Measurements from ENCODE around the gene TMEM219. TPM values are rescaled to one million over a fixed set of nuclear protein-coding genes. Genes with fewer than 3 reads are reported as not detected.

The TMEM219 gene
- total RNA-seq, 1 donor from 2014 or later = 85.9 TPM

GRCh38 chr16:29990034-29990433, 28.2 kb downstream of the TMEM219 start:
- Mint-ChIP-seq H3K9me3 (no peaks in the 10 kb centered on the region), H3K36me3 (peaks cover 24% of the 10 kb centered on the region), H3K4me3 (no peak overlapping the region), H3K27me3 (ENCODE audit: low read depth) (no peaks in the 10 kb centered on the region), H3K27ac (no peak overlapping the region), H3K4me1 (peaks cover 9% of the 10 kb centered on the region)
- no peak for TF ChIP-seq CTCF (IDR thresholded peaks at IDR 0.05; ENCODE audit: unreplicated experiment)
- DNase-seq (ENCODE audit: low spot score in 2 of 2, unreplicated experiment in 2 of 2) = no peak

GRCh38 chr16:29990883-29991570, 29.1 kb downstream of the TMEM219 start:
- Mint-ChIP-seq H3K27me3 (ENCODE audit: low read depth) (no peaks in the 10 kb centered on the region), H3K36me3 (peaks cover 18% of the 10 kb centered on the region), H3K27ac (no peak overlapping the region), H3K9me3 (no peaks in the 10 kb centered on the region), H3K4me3 (no peak overlapping the region), H3K4me1 (peaks cover 11% of the 10 kb centered on the region)
- DNase-seq (ENCODE audit: low spot score in 2 of 2, unreplicated experiment in 2 of 2) = no peak
- no peak for TF ChIP-seq CTCF (IDR thresholded peaks at IDR 0.05; ENCODE audit: unreplicated experiment)

GRCh38 chr16:29991571-29991904, 29.7 kb downstream of the TMEM219 start:
- no peaks in the 10 kb centered on the region for H3K9me3 Mint-ChIP-seq
- no peak overlapping the region for H3K27ac Mint-ChIP-seq
- no peak for DNase-seq (ENCODE audit: low spot score in 2 of 2, unreplicated experiment in 2 of 2)
- H3K36me3 Mint-ChIP-seq = peaks cover 16% of the 10 kb centered on the region
- H3K4me3 Mint-ChIP-seq = no peak overlapping the region
- H3K4me1 Mint-ChIP-seq = peaks cover 15% of the 10 kb centered on the region
- H3K27me3 Mint-ChIP-seq (ENCODE audit: low read depth) = no peaks in the 10 kb centered on the region
- TF ChIP-seq CTCF (IDR thresholded peaks at IDR 0.05; ENCODE audit: unreplicated experiment) = no peak

- H3K9me3 Mint-ChIP-seq = no peaks in the 10 kb centered on the region
- H3K27me3 Mint-ChIP-seq (ENCODE audit: low read depth) = no peaks in the 10 kb centered on the region
- H3K4me3 Mint-ChIP-seq = no peak overlapping the region
- H3K27ac Mint-ChIP-seq = no peak overlapping the region
- H3K36me3 Mint-ChIP-seq = peaks cover 13% of the 10 kb centered on the region
- no peak for DNase-seq (ENCODE audit: low spot score in 2 of 2, unreplicated experiment in 2 of 2)
- peaks cover 20% of the 10 kb centered on the region for H3K4me1 Mint-ChIP-seq
- TF ChIP-seq CTCF (IDR thresholded peaks at IDR 0.05; ENCODE audit: unreplicated experiment) = no peak
Measured at GRCh38 chr16:29992344-29992967, 30.6 kb downstream of the TMEM219 start.

- no peak overlapping the region for H3K4me3 Mint-ChIP-seq
- TF ChIP-seq CTCF (IDR thresholded peaks at IDR 0.05; ENCODE audit: unreplicated experiment) = no peak
- no peak overlapping the region for H3K27ac Mint-ChIP-seq
- H3K27me3 Mint-ChIP-seq (ENCODE audit: low read depth) = no peaks in the 10 kb centered on the region
- no peaks in the 10 kb centered on the region for H3K9me3 Mint-ChIP-seq
- peaks cover 8% of the 10 kb centered on the region for H3K36me3 Mint-ChIP-seq
- DNase-seq (ENCODE audit: low spot score in 2 of 2, unreplicated experiment in 2 of 2) = no peak
- peaks cover 20% of the 10 kb centered on the region for H3K4me1 Mint-ChIP-seq
Measured at GRCh38 chr16:29993191-29993902, 31.5 kb downstream of the TMEM219 start.
